ENCODE data around the gene FGF6. TPM values are rescaled to one million over a fixed set of nuclear protein-coding genes. Genes with fewer than 3 reads are reported as not detected.

The FGF6 gene
- total and polyA plus RNA-seq, 2 experiments from 2014 or later = not detected

GRCh38 chr12:4434301-4434700 lies 11.3 kb downstream of the FGF6 start:
- no peak overlapping the region for H3K27ac ChIP-seq
- TF ChIP-seq CTCF (IDR thresholded peaks at IDR 0.05; ENCODE audit: poor library complexity) = no peak
- no peak for TF ChIP-seq EZH2phosphoT487 (IDR thresholded peaks at IDR 0.05; ENCODE audit: low read depth, severe bottlenecking, unreplicated experiment)
- TF ChIP-seq EZH2 (IDR thresholded peaks at IDR 0.05; ENCODE audit: borderline replicate concordance) = no peak
- DNase-seq (ENCODE audit: low spot score) = no peak
- H3K79me2 ChIP-seq = no peaks in the 10 kb centered on the region
- H4K20me1 ChIP-seq (ENCODE audit: insufficient read depth, poor library complexity, severe bottlenecking) = no peaks in the 10 kb centered on the region
- H3K4me3 ChIP-seq = no peak overlapping the region
- H3K9me3 ChIP-seq (ENCODE audit: low read depth) = no peaks in the 10 kb centered on the region
- H3K4me1 ChIP-seq (ENCODE audit: insufficient read depth) = no peaks in the 10 kb centered on the region
- no peaks in the 10 kb centered on the region for H3K36me3 ChIP-seq (replicated peaks; ENCODE audit: insufficient read depth, low read depth)
- no peaks in the 10 kb centered on the region for H3K9me2 ChIP-seq (replicated peaks; ENCODE audit: insufficient read depth)
- no peak overlapping the region for H3K4me2 ChIP-seq
- H2AFZ ChIP-seq = no peak overlapping the region
- WGBS (ENCODE audit: low lambda C conversion rate, missing lambda C conversion rate) = 95% methylated on average over 4 of the region's 4 CpGs
- peaks cover 9% of the 10 kb centered on the region for H3K27me3 ChIP-seq

DNA sequence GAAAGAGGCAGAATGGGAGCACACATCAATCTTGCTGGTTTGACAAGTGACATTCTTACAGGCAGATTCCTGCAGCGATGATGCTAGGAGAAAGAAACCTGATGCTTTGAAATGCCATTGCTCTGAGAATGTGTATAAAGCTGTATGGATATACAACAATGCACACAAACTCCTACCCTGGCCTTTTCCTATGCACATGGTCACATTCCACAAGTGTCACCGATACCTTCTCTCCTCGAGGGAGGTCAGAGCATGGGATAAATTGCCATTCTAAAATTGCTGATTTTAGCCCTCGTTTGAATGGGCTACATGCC lies 11.9 kb downstream of the FGF6 start:
- H2AFZ ChIP-seq = no peak overlapping the region
- no peak for TF ChIP-seq EZH2phosphoT487 (IDR thresholded peaks at IDR 0.05; ENCODE audit: low read depth, severe bottlenecking, unreplicated experiment)
- no peak for TF ChIP-seq EZH2 (IDR thresholded peaks at IDR 0.05; ENCODE audit: borderline replicate concordance)
- TF ChIP-seq CTCF (IDR thresholded peaks at IDR 0.05; ENCODE audit: poor library complexity) = no peak
- DNase-seq (ENCODE audit: low spot score) = no peak
- H3K36me3 ChIP-seq (replicated peaks; ENCODE audit: insufficient read depth, low read depth) = no peaks in the 10 kb centered on the region
- H3K4me1 ChIP-seq (ENCODE audit: insufficient read depth) = no peaks in the 10 kb centered on the region
- H3K27me3 ChIP-seq = peaks cover 9% of the 10 kb centered on the region
- no peaks in the 10 kb centered on the region for H3K9me2 ChIP-seq (replicated peaks; ENCODE audit: insufficient read depth)
- H3K79me2 ChIP-seq = no peaks in the 10 kb centered on the region
- no peak overlapping the region for H3K4me3 ChIP-seq
- no peak overlapping the region for H3K27ac ChIP-seq
- H4K20me1 ChIP-seq (ENCODE audit: insufficient read depth, poor library complexity, severe bottlenecking) = no peaks in the 10 kb centered on the region
- H3K4me2 ChIP-seq = no peak overlapping the region
- 46% methylated on average over 4 of the region's 4 CpGs for WGBS (ENCODE audit: low lambda C conversion rate, missing lambda C conversion rate)
- no peaks in the 10 kb centered on the region for H3K9me3 ChIP-seq (ENCODE audit: low read depth)

GRCh38 chr12:4432878-4433744 lies 12.5 kb downstream of the FGF6 start:
- no peaks in the 10 kb centered on the region for H3K9me2 ChIP-seq (replicated peaks; ENCODE audit: insufficient read depth)
- peaks cover 9% of the 10 kb centered on the region for H3K27me3 ChIP-seq
- H3K4me1 ChIP-seq (ENCODE audit: insufficient read depth) = no peaks in the 10 kb centered on the region
- WGBS (ENCODE audit: low lambda C conversion rate, missing lambda C conversion rate) = 84% methylated on average over 9 of the region's 9 CpGs
- no peaks in the 10 kb centered on the region for H3K79me2 ChIP-seq
- H4K20me1 ChIP-seq (ENCODE audit: insufficient read depth, poor library complexity, severe bottlenecking) = no peaks in the 10 kb centered on the region
- no peak overlapping the region for H3K27ac ChIP-seq
- no peaks in the 10 kb centered on the region for H3K36me3 ChIP-seq (replicated peaks; ENCODE audit: insufficient read depth, low read depth)
- no peak overlapping the region for H2AFZ ChIP-seq
- TF ChIP-seq EZH2phosphoT487 (IDR thresholded peaks at IDR 0.05; ENCODE audit: low read depth, severe bottlenecking, unreplicated experiment) = no peak
- H3K4me2 ChIP-seq = no peak overlapping the region
- H3K9me3 ChIP-seq (ENCODE audit: low read depth) = no peaks in the 10 kb centered on the region
- no peak overlapping the region for H3K4me3 ChIP-seq
- DNase-seq (ENCODE audit: low spot score) = no peak

DNA sequence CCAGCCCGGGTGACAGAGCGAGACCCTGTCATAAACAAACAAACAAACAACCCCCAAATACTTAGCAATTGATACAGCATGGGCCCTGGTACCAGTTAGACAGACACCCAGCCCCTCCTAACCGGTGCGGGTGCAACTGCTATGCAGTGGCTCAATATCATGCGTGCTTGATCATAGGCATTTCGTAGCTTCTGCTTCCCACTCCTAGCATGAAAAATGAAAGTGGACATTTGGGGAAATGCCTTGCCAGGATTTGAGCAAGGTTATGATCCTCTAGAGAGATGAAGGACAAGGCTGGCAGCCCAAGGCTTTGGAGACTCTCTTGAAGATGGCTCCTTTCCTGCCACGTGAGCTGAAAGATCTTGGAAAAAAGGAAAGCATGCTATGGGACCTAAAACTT lies 13.7 kb downstream of the FGF6 start:
- TF ChIP-seq CTCF (IDR thresholded peaks at IDR 0.05; ENCODE audit: poor library complexity) = no peak
- no peak for TF ChIP-seq EZH2phosphoT487 (IDR thresholded peaks at IDR 0.05; ENCODE audit: low read depth, severe bottlenecking, unreplicated experiment)
- TF ChIP-seq EZH2 (IDR thresholded peaks at IDR 0.05; ENCODE audit: borderline replicate concordance) = no peak
- H3K4me3 ChIP-seq = no peak overlapping the region
- no peaks in the 10 kb centered on the region for H4K20me1 ChIP-seq (ENCODE audit: insufficient read depth, poor library complexity, severe bottlenecking)
- no peaks in the 10 kb centered on the region for H3K36me3 ChIP-seq (replicated peaks; ENCODE audit: insufficient read depth, low read depth)
- H3K79me2 ChIP-seq = no peaks in the 10 kb centered on the region
- no peaks in the 10 kb centered on the region for H3K9me3 ChIP-seq (ENCODE audit: low read depth)
- no peak overlapping the region for H2AFZ ChIP-seq
- no peaks in the 10 kb centered on the region for H3K4me1 ChIP-seq (ENCODE audit: insufficient read depth)
- peaks cover 3% of the 10 kb centered on the region for H3K27me3 ChIP-seq
- no peak overlapping the region for H3K4me2 ChIP-seq
- WGBS (ENCODE audit: low lambda C conversion rate, missing lambda C conversion rate) = 90% methylated on average over 7 of the region's 7 CpGs
- no peak overlapping the region for H3K27ac ChIP-seq
- DNase-seq (ENCODE audit: low spot score) = no peak
- no peaks in the 10 kb centered on the region for H3K9me2 ChIP-seq (replicated peaks; ENCODE audit: insufficient read depth)
